Large intestine (tissue), 3 donors: ENCODE data around the gene UBE2QL1. TPM values are rescaled to one million over a fixed set of nuclear protein-coding genes. Genes with fewer than 3 reads are reported as not detected.

ENCODE experiments used
- DNase-seq, 2 donors: peaks; one replicate each; pipeline versions ENCODE4 v3.0.0 to v3.0.0-alpha.2; 2013
- H3K27ac ChIP-seq: one replicate; pipeline ENCODE4 v1.5.1; 2013; ENCODE audit warnings: low read length
- H3K27me3 ChIP-seq: 2 replicates; pipeline ENCODE4 v1.6.1; 2013; ENCODE audit warnings: low read length; ENCODE audit not compliant: control insufficient read depth, insufficient read depth
- H3K36me3 ChIP-seq: 2 replicates; pipeline ENCODE4 v1.6.1; 2013; ENCODE audit warnings: low read length; ENCODE audit not compliant: control insufficient read depth, insufficient read depth
- H3K4me1 ChIP-seq: one replicate; pipeline ENCODE4 v1.6.1; 2013; ENCODE audit warnings: low read length; ENCODE audit not compliant: control insufficient read depth, insufficient read depth
- H3K4me3 ChIP-seq: one replicate; pipeline ENCODE4 v1.5.1; 2013; ENCODE audit warnings: low read length
- H3K9me3 ChIP-seq: one replicate; pipeline ENCODE4 v1.6.1; 2013; ENCODE audit warnings: mild to moderate bottlenecking, low read depth, low read length, moderate library complexity; ENCODE audit not compliant: control insufficient read depth
- WGBS: methylation state at CpG from one replicate; pipeline ENCODE4 v1.1.5; 2013; ENCODE audit warnings: low lambda C conversion rate; ENCODE audit not compliant: insufficient coverage; 5-methylcytosine and 5-hydroxymethylcytosine counted together
- polyA plus RNA-seq: library from polyadenylated mRNA; unstranded; fragments of 120-200 nt; gene quantifications from one replicate; pipeline ENCODE4 v1.2.1, GENCODE V29; 2013

The UBE2QL1 gene
- polyA plus RNA-seq, 1 donor = 0.81 TPM

GRCh38 chr5:6454628-6455053, 6.0 kb downstream of the UBE2QL1 start:
- Histone ChIP-seq H3K4me1 (no peaks in the 10 kb centered on the region), H3K36me3 (no peaks in the 10 kb centered on the region), H3K4me3 (no peak overlapping the region), H3K9me3 (no peaks in the 10 kb centered on the region), H3K27ac (no peak overlapping the region), H3K27me3 (peaks cover 49% of the 10 kb centered on the region)
- no CpG with 5 or more reads among the region's 12 CpGs for WGBS
- DNase-seq = no peak

- H3K4me3 ChIP-seq = no peak overlapping the region
- peaks cover 42% of the 10 kb centered on the region for H3K27me3 ChIP-seq
- no CpG with 5 or more reads among the region's 13 CpGs for WGBS
- H3K27ac ChIP-seq = no peak overlapping the region
- no peaks in the 10 kb centered on the region for H3K4me1 ChIP-seq
- no peak for DNase-seq
- no peaks in the 10 kb centered on the region for H3K9me3 ChIP-seq
- H3K36me3 ChIP-seq = no peaks in the 10 kb centered on the region
Observed at GRCh38 chr5:6455571-6456200, 7.0 kb downstream of the UBE2QL1 start.

GRCh38 chr5:6456766-6457370, 8.2 kb downstream of the UBE2QL1 start:
- peaks cover 31% of the 10 kb centered on the region for H3K27me3 ChIP-seq
- no peaks in the 10 kb centered on the region for H3K9me3 ChIP-seq
- WGBS = 80% methylated on average over 1 of the region's 6 CpGs
- no peak for DNase-seq
- no peak overlapping the region for H3K4me3 ChIP-seq
- H3K36me3 ChIP-seq = no peaks in the 10 kb centered on the region
- H3K4me1 ChIP-seq = no peaks in the 10 kb centered on the region
- no peak overlapping the region for H3K27ac ChIP-seq

GRCh38 chr5:6457592-6457991, 8.9 kb downstream of the UBE2QL1 start:
- no peak overlapping the region for H3K4me3 ChIP-seq
- 66% methylated on average over 4 of the region's 5 CpGs for WGBS
- H3K27ac ChIP-seq = no peak overlapping the region
- no peak for DNase-seq
- no peaks in the 10 kb centered on the region for H3K36me3 ChIP-seq
- no peaks in the 10 kb centered on the region for H3K9me3 ChIP-seq
- H3K4me1 ChIP-seq = no peaks in the 10 kb centered on the region
- H3K27me3 ChIP-seq = peaks cover 30% of the 10 kb centered on the region

- Histone ChIP-seq H3K27ac (no peak overlapping the region), H3K27me3 (peaks cover 20% of the 10 kb centered on the region), H3K9me3 (no peaks in the 10 kb centered on the region), H3K36me3 (no peaks in the 10 kb centered on the region), H3K4me1 (no peaks in the 10 kb centered on the region), H3K4me3 (no peak overlapping the region)
- no CpG with 5 or more reads among the region's 4 CpGs for WGBS
- DNase-seq = no peak
Observed at GRCh38 chr5:6458833-6459232, 10.2 kb downstream of the UBE2QL1 start.

- Histone ChIP-seq H3K9me3 (no peaks in the 10 kb centered on the region), H3K4me3 (no peak overlapping the region), H3K36me3 (no peaks in the 10 kb centered on the region), H3K27ac (no peak overlapping the region), H3K27me3 (peaks cover 19% of the 10 kb centered on the region), H3K4me1 (no peaks in the 10 kb centered on the region)
- no CpG with 5 or more reads among the region's 5 CpGs for WGBS
- no peak for DNase-seq
Observed at GRCh38 chr5:6459896-6460295, 11.2 kb downstream of the UBE2QL1 start.

- WGBS = no CpG with 5 or more reads among the region's 2 CpGs
- Histone ChIP-seq H3K27me3 (peaks cover 15% of the 10 kb centered on the region), H3K27ac (no peak overlapping the region)
Observed at GRCh38 chr5:6461006-6461405, 12.3 kb downstream of the UBE2QL1 start.

GRCh38 chr5:6461793-6462650, 13.4 kb downstream of the UBE2QL1 start:
- WGBS = 87% methylated on average over 3 of the region's 17 CpGs
- Histone ChIP-seq H3K4me1 (no peaks in the 10 kb centered on the region), H3K4me3 (no peak overlapping the region), H3K27me3 (peaks cover 16% of the 10 kb centered on the region), H3K36me3 (no peaks in the 10 kb centered on the region), H3K27ac (no peak overlapping the region), H3K9me3 (no peaks in the 10 kb centered on the region)
- no peak for DNase-seq

More at GRCh38 chr5:6461006-6461405, 12.3 kb downstream of the UBE2QL1 start:
- H3K9me3 ChIP-seq = no peaks in the 10 kb centered on the region
- DNase-seq = no peak
- no peaks in the 10 kb centered on the region for H3K4me1 ChIP-seq
- no peaks in the 10 kb centered on the region for H3K36me3 ChIP-seq
- H3K4me3 ChIP-seq = no peak overlapping the region

GRCh38 chr5:6462671-6463070, 14.0 kb downstream of the UBE2QL1 start:
- WGBS = 87% methylated on average over 2 of the region's 7 CpGs
- H3K27ac ChIP-seq = no peak overlapping the region

GRCh38 chr5:6464441-6464840, 15.8 kb downstream of the UBE2QL1 start:
- Histone ChIP-seq H3K4me1 (no peaks in the 10 kb centered on the region), H3K27ac (no peak overlapping the region), H3K9me3 (no peaks in the 10 kb centered on the region), H3K27me3 (peaks cover 23% of the 10 kb centered on the region), H3K36me3 (no peaks in the 10 kb centered on the region), H3K4me3 (no peak overlapping the region)
- 80% methylated on average over 1 of the region's 6 CpGs for WGBS
- DNase-seq = no peak

More at GRCh38 chr5:6462671-6463070, 14.0 kb downstream of the UBE2QL1 start:
- no peak for DNase-seq
- Histone ChIP-seq H3K4me1 (no peaks in the 10 kb centered on the region), H3K36me3 (no peaks in the 10 kb centered on the region), H3K9me3 (no peaks in the 10 kb centered on the region), H3K27me3 (peaks cover 16% of the 10 kb centered on the region), H3K4me3 (no peak overlapping the region)
